IPS-NIHi7 (cell line): ENCODE results near the gene CEP152.

Source experiments
- DNase-seq: peaks from one replicate; pipeline ENCODE4 v3.0.0; 2012; ENCODE audit warnings: mixed read lengths; ENCODE audit errors: extremely low spot score

The CEP152 gene

DNA sequence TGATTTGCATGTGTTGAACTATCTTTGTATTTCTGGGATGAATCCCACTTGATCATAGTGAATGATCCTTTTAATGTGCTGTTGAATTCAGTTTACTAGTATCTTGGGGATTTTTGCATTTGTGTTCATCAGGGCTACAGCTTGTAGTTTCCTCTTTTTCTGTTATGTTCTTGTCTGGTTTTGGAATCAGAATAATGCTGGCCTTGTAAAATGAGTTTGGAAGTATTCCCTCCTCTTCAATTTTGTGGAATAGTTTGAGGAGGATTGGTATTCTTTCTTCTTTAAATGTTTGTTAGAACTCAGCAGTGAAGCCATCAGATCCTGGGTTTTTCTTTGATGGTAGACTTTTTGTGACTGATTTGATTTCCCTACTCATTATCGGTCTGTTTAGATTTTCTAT lies 102.2 kb downstream of the CEP152 start:
- DNase-seq, result no peak

GRCh38 chr15:48705381-48705780 lies 105.5 kb downstream of the CEP152 start:
- no peak for DNase-seq

DNA sequence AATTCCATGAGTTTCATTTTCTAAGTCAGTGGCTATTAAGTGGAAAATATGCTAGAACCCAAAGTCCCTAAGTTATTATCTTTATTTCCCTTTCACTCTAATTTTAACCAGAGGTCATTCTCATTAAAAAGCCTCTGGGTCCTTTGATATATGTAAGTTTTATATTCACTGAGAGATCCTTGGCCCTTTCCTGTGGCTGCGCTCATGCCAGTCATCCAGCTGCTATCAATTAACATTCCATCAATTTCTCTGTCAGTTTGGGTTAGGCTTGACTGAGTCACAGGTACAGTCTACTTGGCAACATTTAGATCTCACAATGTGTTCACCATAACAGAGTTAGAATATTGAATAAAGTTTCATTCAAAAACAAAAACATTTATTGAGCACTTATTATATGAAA lies 107.3 kb downstream of the CEP152 start:
- DNase-seq, result no peak

DNA sequence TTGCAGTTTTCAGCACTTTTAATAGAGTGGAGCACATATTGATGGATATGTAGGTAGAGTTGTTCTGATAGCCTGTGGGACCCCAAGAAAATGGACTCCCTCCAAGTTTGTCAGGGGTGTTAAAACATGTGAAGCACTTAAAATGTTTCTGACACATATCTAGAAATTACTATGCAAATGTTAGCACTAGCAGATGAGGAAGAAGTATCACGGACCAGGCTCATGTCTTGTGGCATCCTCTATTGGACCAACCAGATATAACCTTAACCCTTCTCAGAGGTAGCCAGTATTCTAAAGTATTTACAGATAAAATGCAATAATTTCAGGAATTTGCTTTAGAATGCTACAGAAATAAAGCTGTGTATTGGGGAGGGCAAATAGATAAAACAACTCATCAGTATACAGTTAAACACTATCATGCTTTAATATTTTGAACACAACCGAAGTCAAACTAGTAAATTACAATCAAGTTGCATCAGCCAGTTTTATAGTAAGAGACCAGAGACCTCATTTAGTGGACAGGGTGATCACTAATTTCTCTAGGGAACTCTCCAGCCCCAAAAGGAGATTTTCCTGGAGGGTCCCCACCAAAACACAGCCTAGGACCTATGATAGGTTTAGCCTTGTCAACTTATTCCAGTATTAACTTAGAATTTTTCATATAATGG lies 108.2 kb downstream of the CEP152 start:
- no peak for DNase-seq

- DNase-seq, result no peak
Measured at GRCh38 chr15:48696627-48697312, 114.1 kb downstream of the CEP152 start.

- no peak for DNase-seq
Measured at GRCh38 chr15:48695827-48696573, 114.9 kb downstream of the CEP152 start.

DNA sequence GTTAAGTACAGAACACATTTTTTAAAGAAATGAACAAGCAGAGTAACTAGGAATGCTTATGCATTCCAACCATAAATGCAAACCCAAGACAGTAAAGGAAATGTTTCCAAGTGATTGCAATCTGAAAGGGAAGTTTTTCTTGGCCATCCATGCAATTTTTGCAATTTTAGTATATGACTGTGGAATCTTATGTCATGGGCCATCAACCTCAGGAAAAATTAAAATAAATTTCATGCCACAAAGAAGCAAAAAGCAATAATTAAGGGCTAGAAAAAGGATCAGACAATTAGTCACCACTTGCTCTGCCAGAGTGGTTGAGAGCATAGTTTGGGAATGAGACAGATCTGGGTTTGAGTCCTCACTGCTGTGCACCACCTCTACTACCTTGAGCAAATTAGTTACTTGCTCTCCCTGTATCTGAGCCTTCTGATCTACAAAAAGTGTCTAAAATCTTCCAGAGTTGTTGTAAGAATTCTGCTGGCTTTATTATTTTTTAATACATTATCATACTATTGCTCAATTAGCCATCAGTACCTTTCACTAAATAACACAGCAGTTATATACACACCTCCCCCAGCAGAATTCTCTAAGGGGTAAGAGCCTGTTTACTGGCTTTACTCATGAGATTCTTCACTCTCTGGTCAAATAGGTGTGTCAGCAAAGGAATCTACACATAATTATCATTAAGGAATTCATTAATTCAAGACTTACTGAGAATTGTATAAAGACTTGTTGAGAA lies 115.6 kb downstream of the CEP152 start:
- DNase-seq, result no peak

- no peak for DNase-seq
Measured at GRCh38 chr15:48693484-48693883, 117.4 kb downstream of the CEP152 start.

GRCh38 chr15:48688493-48688892 lies 122.4 kb downstream of the CEP152 start:
- no peak for DNase-seq
